ENCODE results near the gene DPP10. TPM values are rescaled to one million over a fixed set of nuclear protein-coding genes. Genes with fewer than 3 reads are reported as not detected.

The DPP10 gene
- total RNA-seq, 1 donor from 2014 or later, result 2.1 TPM

GRCh38 chr2:114472726-114473125 is 30.3 kb downstream of the DPP10 start:
- H3K9me3 Mint-ChIP-seq, result no peaks in the 10 kb centered on the region
- H3K27me3 Mint-ChIP-seq (ENCODE audit: low read depth), result no peaks in the 10 kb centered on the region
- H3K27ac Mint-ChIP-seq (ENCODE audit: unreplicated experiment), result no peak overlapping the region
- no peaks in the 10 kb centered on the region for H3K4me1 Mint-ChIP-seq
- no peak for DNase-seq (ENCODE audit: low read depth, low spot score)
- no peak overlapping the region for H3K4me3 Mint-ChIP-seq
- TF ChIP-seq, protein P1, sequence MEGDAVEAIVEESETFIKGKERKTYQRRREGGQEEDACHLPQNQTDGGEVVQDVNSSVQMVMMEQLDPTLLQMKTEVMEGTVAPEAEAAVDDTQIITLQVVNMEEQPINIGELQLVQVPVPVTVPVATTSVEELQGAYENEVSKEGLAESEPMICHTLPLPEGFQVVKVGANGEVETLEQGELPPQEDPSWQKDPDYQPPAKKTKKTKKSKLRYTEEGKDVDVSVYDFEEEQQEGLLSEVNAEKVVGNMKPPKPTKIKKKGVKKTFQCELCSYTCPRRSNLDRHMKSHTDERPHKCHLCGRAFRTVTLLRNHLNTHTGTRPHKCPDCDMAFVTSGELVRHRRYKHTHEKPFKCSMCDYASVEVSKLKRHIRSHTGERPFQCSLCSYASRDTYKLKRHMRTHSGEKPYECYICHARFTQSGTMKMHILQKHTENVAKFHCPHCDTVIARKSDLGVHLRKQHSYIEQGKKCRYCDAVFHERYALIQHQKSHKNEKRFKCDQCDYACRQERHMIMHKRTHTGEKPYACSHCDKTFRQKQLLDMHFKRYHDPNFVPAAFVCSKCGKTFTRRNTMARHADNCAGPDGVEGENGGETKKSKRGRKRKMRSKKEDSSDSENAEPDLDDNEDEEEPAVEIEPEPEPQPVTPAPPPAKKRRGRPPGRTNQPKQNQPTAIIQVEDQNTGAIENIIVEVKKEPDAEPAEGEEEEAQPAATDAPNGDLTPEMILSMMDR (conservative IDR thresholded peaks at IDR 0.05), result no peak
- no peaks in the 10 kb centered on the region for H3K36me3 Mint-ChIP-seq (ENCODE audit: low read depth)

GRCh38 chr2:114488841-114489530 is 46.5 kb downstream of the DPP10 start:
- Mint-ChIP-seq H3K36me3 (ENCODE audit: low read depth) (no peaks in the 10 kb centered on the region), H3K27me3 (ENCODE audit: low read depth) (no peaks in the 10 kb centered on the region), H3K4me3 (no peak overlapping the region), H3K9me3 (no peaks in the 10 kb centered on the region), H3K27ac (ENCODE audit: unreplicated experiment) (no peak overlapping the region), H3K4me1 (peaks cover 11% of the 10 kb centered on the region)
- no peak for DNase-seq (ENCODE audit: low read depth, low spot score)
- TF ChIP-seq, protein P1 (conservative IDR thresholded peaks at IDR 0.05), result no peak

- TF ChIP-seq, protein P1 (conservative IDR thresholded peaks at IDR 0.05), result no peak
- no peak overlapping the region for H3K27ac Mint-ChIP-seq (ENCODE audit: unreplicated experiment)
- DNase-seq (ENCODE audit: low read depth, low spot score), result no peak
- no peaks in the 10 kb centered on the region for H3K27me3 Mint-ChIP-seq (ENCODE audit: low read depth)
- no peaks in the 10 kb centered on the region for H3K9me3 Mint-ChIP-seq
- H3K4me1 Mint-ChIP-seq, result no peaks in the 10 kb centered on the region
- H3K4me3 Mint-ChIP-seq, result no peak overlapping the region
- no peaks in the 10 kb centered on the region for H3K36me3 Mint-ChIP-seq (ENCODE audit: low read depth)
Observed at GRCh38 chr2:114495046-114495445, 52.6 kb downstream of the DPP10 start.

GRCh38 chr2:114496959-114497358 is 54.5 kb downstream of the DPP10 start:
- H3K4me3 Mint-ChIP-seq, result no peak overlapping the region
- no peaks in the 10 kb centered on the region for H3K36me3 Mint-ChIP-seq (ENCODE audit: low read depth)
- H3K4me1 Mint-ChIP-seq, result no peaks in the 10 kb centered on the region
- TF ChIP-seq, protein P1 (conservative IDR thresholded peaks at IDR 0.05), result no peak
- H3K27me3 Mint-ChIP-seq (ENCODE audit: low read depth), result no peaks in the 10 kb centered on the region
- H3K9me3 Mint-ChIP-seq, result no peaks in the 10 kb centered on the region
- H3K27ac Mint-ChIP-seq (ENCODE audit: unreplicated experiment), result no peak overlapping the region
- no peak for DNase-seq (ENCODE audit: low read depth, low spot score)

GRCh38 chr2:114499101-114499500 is 56.7 kb downstream of the DPP10 start:
- peaks cover under 1% of the 10 kb centered on the region for H3K27me3 Mint-ChIP-seq (ENCODE audit: low read depth)
- H3K4me3 Mint-ChIP-seq, result no peak overlapping the region
- no peaks in the 10 kb centered on the region for H3K4me1 Mint-ChIP-seq
- TF ChIP-seq, protein P1 (conservative IDR thresholded peaks at IDR 0.05), result no peak
- H3K9me3 Mint-ChIP-seq, result no peaks in the 10 kb centered on the region
- DNase-seq (ENCODE audit: low read depth, low spot score), result no peak
- H3K27ac Mint-ChIP-seq (ENCODE audit: unreplicated experiment), result no peak overlapping the region
- no peaks in the 10 kb centered on the region for H3K36me3 Mint-ChIP-seq (ENCODE audit: low read depth)
